Ecto neural progenitor cell (in vitro differentiated cells): ENCODE results near the gene NFAM1.

Experiments used
- DNase-seq: peaks from one replicate; pipeline ENCODE4 v3.0.0-alpha.2; 2018; ENCODE audit warnings: low spot score

NFAM1 gene

DNA sequence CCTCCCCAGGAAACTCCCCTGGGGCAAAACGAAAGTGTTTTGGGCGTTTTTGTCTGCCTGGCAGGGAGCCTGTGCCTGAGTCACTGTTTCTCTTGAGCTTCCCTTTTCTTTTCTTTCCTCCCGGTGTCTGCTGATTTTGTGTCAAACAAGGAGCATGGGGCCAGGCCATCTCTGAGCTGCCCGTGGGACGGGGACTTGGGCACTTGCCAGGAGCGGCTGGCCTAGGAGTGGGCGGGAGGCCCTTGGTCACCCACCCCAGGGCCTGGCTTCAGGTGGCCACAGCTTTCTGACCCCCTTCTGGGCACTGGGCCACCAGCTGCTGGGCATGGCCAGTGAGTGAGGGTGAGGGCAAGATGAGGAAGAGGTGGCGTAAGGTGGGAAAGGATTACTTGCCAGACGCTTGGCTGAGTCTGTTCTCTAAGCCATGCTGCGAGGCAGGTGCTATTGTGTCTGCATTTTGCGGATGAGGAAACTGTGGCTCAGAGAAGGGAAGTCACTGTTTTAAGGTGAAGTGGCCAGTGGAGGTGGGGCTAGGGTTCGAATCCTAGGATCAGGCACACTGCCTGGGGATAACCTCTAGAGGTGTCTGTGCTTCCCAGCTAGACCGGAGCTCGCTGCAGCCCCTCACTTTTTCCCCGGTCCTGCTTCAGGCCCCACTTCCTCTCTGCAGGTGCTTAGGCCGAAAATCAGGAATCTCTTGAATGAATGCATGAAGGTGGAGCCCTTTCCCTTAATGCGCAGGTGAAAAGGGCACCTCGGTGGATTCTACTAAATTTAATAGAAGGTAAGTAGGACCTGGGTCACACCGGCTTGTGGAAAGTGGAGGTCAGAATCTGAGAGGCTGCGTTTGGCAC lies 7.8 kb upstream of the NFAM1 start:
- DNase-seq = no peak

DNA sequence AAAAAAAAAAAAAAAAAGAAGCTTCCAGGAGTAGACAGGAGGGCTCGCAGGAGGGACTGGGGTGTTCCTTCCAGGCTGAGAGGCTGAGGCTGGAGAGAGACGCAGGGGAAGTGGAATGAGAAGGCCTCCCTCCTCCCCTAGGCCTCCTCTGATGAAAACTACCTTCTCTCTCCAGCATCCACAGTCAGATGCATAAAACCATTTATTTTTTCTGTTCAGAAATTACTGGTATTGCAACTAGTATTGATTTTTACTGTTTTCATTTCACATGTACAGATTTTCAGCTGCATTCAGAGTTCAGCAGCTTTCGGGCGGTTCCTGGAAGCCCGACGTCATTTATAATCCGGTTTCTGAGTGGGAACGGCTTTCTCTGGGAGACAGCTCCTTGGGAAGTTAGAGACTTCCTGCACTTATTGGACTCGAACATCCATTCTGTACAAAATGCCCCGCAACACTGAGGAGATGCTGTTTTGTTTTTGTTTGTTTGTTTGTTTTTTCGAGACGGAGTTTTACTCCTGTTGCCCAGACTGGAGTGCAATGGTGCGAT lies 6.9 kb upstream of the NFAM1 start:
- DNase-seq = no peak

DNA sequence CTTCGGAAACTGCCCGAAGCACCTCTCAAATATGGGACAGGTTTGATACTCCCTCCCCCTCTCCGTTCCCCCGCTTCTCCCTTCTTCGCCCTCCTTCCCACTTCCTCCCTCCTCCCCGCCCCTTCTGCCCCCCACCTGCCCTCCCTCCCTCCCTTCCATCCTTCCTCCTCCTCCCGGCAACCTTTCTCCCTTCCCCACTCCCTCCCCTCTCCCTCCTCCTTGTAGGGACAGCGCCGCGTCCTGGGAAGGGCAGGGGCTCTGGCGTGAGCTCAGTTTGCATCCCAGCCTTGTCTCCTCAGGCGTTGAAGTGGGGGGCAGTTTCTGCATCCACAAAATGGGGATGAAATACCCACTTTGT lies 6.1 kb upstream of the NFAM1 start:
- DNase-seq = no peak

DNA sequence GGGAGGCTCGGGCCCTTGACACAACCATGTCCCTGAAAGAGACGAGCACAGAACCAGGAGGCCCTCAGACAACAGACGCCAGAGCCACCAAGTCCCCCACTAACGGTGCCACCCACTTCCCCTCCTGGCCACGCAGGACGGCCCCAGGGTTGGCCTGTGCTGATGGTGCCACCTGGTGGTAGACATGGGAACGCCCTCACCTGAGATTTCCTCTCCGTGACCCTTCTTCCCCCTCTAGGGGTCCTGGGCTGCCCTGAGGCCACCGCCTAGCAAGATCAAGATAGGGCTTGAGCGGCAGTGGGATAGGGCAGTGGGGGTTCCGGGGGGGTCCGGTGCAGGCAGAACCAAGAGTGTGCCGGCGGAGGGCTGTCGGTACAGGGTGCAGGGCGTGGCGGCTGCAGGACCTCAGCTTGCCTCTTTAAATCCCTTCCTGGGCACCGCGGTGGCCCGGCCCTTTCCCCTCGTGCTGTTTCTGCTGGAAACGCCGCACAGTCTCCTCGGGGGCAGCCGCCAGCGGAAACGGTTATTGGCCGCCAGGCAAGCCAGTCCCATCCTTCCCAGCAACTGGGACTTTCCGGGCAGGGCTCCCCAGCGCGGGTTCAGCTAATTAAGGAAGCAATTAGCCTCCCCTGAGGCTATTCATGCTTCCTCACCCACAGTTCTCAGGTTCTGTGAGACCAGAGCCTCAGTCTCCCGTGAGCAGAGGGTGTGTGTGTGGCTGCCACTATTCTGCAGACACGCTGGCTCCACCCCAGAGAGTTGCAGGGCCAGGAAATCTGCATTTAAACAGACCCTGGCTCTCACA lies 5.5 kb upstream of the NFAM1 start:
- DNase-seq = peak; percentile 89

DNA sequence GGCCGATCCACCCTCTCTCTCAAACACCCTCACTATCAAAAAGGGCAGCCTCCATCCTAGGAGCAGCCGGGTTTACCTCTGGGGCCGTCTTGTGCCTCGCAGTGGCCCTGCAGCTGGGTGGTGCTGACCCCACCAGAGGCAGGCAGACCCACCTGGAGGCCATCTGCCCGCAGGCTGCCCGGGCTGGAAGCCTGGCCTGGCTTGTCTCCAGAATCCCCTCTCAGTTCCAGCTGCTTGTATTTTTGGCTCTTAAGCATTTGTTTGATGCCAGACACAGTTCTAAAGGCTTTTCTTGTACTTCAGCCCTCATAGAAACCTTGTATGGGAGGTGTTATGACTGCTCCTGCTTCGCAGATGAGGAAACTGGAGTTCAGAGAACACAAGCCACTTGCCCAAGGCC lies 4.2 kb upstream of the NFAM1 start:
- DNase-seq = no peak

DNA sequence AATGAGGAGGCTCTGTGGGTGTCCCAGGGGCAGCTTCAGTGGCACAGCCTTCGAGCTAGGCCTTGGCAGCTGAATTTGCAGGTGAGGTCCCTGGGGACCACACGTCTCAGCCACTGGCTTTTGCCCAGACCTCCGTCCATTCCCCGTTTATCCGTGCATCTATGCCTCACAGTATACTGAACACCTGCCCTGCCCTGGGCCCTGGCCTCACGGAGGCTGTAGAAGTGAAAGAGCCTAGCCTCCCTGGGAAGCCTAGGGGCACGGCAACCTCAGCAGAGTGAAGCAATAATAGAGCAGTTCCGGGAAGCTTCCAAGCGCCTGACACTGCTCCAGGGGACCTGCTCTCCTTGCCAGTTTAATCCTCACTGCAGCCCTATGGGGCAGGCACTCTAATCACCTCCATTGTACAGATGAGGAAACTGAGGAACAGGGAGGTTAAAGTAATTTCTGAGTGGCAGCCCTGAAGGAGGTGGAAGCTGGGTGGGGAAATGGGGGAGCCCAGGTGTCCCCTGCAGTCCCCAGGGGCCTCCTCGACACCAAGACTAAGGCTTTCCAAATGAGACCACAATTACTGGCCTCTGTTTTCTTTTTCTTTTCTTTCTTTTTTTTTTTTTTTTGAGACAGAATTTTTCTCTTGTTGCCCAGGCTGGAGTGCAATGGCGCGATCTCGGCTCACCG lies 2.7 kb upstream of the NFAM1 start:
- DNase-seq = no peak

DNA sequence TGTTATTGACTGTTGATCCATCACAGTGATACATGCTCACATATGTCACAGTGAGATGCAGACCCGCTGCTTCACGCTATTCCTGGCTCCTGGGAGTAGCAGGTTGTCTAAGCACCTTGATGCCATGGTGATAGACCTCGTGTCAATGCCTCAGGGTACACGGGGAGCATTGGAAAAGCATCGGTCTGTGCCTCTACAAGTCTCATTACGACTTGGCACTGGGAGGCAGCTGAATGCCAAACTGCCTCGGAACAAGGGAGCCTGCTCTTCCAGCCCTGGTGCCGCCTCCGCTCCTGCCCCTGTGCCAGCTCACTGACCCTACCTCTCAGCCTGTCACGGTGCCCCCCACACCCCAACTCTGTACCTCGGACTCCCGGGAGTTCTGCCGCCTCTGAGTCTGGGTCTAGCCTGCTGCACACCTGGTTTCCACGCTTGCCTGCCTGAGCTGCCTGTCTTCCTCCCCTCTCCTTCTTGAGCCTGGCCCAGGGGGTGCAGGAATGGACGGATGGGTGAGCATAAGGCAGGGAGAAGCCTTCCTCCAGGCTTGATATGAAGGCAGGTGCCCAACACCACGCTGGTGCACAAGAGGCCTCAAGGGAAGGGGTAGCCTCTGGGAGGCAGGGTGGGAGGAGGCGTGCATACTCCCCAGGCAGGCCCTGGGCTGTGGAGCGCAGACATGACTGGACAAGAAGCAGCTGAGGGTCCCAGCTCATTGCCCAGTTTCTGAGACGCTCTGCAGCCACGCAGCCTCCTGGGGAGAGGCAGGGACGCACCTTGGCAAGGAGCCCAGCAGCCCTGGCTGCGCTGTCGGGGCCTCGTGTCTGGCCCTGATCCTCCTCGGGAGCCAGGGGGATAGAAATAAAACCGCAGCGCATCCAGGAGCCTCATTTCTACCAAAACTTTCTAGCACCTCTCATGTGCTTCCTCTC lies 1.8 kb upstream of the NFAM1 start:
- no peak for DNase-seq

DNA sequence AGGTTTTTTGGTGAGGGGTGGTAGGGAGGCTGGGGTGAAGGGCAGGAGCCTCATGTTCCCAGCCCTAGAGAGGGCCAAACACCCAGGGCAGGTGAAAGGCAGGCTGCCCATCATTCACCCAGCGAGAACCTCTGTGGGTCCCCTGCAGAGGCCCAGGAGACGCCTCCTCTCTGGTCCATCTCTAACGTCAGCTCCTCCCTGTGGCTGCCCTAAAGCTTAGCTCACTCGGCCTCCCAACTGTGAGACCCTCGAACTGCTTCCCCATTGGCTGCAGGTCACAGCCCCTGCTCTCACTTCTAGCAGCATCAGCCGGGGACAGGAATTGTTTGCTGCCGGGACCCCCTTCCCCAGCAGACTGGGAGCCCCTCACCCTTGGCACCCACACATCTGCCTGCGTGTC lies 615 bp upstream of the NFAM1 start:
- no peak for DNase-seq

DNA sequence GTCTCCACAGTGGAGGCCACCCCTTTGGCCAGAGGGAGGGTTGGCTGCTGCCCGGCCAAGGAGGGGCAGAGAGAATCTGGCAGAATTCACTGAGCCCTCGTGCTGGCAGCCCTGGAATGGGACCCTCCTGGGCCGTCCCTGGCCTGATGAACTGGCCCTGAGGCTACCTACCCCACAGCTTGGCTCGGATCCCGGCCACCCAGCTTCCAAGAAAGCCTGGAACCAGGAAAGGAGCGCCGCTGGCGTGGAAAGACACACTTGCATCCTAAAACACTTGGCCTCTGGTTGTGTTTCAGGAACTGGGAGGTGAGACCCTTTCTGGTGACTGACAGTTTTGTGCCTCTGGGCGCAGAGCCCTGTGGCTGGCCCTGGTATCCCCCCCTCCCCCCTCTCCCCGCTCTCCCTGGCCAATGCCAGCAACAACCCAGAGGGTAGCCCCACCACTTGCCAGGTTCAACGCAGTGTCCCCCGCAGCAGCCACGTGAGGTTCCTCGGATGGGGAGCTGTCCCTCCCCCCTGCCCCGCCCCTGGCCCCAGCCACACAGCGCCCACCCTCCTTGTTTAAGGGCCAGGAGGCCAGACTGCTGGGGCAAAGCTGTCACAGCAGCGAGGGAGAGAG lies 693 bp downstream of the NFAM1 start:
- DNase-seq = no peak

DNA sequence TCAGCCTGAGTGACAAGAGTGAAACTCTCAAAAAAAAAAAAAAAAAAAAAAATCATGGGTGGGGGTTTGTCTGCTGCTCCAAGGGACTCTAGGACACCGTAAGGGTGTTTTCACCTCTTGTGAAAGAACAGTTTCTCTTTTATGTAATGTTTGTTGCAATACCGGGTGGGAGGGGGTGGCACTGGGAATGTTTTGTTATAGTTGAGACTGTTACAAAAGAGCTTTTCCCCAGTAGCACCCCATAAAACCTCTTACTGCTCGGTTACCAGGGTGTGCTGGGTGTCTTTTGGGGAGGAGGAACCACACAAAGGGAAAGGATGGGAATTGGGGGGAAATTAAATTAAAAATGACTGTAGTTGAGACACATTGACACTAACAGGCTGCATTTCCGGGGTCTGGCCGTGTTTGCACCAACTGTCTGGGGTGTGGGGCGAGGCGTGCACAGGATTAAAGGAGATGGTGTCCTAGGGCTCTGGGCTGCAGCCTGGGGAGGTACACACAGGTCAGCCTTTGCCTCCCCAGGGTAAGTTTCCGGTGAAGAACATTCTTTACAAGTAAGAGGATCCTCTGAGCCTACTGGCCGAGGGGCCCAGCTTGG lies 1.6 kb downstream of the NFAM1 start:
- no peak for DNase-seq

DNA sequence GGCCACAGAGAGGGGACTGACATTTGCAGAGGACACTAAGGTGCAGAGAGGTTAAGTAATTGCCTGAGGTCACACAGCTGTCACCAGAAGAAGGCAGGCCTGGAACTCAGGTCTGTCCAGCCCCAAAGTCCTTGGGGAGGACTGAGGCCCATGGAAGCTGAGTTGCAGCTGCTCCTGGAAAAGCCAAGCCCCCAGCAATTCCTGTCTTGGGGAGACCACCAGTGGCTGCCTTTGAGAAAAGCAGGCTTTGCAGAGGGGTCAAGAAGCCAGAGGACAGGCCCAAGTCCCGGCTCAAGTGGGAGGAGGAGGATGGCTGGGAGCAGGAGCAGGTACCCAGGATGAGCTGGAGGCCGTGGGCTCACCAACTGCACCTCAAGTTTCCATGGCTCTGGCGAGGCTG lies 3.4 kb downstream of the NFAM1 start:
- DNase-seq = no peak

DNA sequence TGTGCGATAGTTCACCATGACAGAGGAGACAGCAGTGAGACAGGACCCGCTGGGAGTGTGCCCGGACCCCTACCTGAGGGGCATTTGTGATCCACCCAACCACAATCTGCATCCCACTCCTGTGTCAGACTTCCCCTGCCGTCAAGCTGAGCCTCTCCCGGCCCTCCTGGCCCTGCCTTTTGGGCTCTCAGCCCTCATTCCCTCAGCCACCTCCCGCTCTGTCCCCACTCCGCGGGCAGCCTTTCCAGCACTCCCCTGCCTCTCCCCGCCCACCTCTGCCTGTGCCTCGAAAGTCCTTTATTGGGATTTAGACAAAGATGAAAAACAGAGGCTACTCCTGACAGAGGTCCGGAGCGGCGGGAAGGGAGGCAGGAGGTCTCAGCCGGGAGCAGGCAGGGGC lies 4.2 kb downstream of the NFAM1 start:
- no peak for DNase-seq

DNA sequence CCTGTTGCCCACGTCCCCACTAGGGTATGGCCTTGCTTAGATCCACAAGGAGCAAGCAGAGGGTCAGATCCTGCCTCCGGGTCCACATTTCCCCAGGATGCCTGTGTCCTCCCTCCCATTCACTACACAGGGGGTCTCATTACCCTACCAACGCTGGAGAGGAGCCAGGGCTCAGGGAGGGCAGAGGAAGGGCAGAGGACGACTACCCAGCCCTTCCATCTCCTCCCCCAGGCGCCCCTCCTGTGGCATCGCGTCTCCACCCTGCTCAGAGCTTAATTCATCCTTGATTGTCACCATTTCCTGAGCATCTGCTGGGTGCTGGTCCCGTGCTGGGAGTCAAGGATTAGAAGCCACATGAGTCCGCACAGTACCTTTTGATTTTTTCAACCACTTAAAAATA lies 5.0 kb downstream of the NFAM1 start:
- no peak for DNase-seq

DNA sequence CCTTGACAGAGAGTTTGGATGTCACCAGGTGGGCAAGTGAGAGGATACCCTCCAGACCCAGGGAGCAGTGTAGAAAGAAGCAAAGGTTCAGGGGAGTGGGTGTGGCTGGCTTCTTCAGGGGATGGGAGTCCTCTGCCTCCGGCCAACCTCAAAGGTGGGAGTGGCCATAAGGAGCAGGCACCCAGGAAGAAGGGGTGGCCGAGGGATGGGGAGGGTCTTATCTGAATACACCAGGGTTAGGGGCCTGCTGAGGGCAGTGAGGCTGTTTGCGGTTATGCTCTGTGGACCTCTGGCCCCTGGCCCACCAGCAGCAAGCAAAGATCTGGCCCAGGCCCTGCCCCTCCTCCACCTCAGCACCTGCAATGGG lies 6.2 kb downstream of the NFAM1 start:
- DNase-seq = no peak

DNA sequence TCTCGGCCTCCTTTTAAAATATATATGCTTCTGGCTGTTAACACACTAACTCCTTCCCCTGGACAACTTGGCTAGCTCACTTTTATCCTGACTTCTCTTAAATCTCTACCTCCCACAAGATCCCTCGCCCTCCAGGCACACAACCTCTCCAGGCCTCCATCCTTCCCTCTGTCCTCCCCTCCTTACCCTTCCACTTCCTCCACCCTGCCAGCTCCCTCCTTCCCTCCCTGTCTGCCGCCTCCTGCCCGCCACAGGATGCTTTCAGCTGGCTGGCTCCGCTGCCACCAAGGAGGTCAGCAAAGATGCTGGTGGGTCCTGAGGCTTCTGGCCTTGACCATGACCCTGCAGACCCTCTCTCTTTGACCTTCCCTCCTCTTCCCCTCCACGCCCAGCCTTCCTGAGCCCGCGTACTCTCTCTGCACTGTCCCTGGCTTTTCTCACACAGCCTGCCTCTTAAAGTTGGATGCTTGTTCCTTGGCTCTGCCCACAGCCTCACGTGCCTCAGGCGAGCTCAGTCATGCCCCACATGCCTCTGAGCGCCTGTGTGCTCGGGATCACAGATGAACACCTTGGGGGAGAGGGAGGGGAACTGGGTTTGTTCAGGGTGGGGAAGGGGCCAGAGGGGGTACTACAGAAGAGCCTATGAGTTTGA lies 6.7 kb downstream of the NFAM1 start:
- DNase-seq = peak; percentile 43

DNA sequence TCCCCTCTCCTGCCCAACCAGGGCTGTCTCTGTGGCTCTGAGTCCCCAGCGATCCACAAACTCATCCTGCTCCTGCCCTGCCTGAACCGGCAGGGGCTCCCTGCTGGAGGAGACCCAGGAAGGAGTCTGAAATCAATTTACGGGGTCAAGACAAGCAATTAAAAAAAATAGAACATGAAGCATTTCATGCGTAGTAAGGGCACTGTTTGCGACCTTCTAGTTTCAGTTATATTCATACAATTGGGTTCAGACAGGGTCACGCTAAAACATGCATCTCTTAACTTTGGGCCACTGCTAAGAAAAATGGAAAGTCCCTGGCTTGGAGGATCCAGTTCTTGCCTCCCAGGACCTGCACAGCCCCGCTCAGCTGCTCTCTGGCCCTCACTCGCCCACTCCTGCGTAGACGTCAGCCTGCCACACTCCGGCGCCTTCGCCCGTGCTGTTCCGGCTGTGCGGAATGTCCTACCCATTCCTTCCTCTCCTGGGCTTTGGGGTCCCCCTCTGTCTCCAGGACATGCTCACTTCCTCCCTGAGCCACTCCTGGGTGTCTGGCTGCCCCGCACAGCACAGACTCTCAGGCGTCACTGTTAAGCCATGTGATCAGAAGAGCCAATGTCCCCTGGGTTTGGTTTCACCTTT lies 12.8 kb downstream of the NFAM1 start:
- DNase-seq = peak; percentile 48

DNA sequence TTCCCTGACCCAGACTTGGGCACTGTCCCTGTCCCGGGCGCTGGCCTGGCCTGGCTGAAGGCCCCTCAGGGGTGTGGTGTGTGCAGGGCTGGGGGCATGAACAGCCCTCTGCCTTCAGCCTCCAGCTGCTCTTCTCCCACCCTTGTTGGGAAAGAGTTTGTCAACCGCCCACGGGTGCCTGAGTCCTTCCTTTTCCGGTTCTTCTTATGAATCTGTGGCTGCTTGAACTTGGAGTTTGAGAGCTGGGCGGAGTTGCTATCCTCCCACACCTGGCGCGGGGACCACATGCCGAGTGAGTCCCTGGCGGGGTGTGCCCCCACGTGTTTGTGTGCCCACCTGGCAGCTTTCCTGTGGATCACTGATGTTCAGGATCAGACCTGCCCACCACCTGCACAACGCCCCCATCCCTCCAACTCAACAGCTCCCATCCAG lies 13.4 kb downstream of the NFAM1 start:
- peak; percentile 46 for DNase-seq

DNA sequence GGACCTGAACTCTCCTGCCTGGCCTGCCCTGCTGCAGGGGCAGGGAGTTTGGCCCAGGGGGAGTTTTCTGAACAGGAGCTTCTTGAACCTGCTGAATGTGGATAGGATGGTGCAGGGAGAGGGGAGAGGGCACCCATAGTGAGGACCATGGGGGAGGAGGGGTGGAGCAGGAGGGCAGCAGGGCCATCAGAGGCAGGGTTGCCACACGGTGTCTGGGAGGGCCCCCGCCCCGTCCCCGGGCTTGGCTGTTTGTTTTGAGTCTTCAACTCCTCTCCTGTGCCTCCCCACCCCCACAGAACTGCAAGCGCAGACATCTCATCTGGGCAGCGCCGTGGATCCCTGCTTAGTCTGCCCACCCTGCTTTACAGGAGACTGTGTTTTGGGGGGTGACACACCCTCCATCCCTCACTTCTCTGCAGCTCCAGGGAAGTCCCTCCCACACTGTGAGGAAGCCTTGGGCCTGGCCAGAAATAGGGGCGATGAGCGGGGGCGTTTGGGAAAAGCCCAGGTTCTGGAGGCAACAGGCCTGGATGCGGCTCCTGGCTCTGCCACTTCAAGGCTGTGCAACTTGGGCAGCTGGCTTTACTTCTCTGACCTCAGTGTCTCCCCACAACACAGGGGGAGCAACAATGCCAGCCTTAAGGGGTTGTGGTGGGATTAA lies 14.4 kb downstream of the NFAM1 start:
- DNase-seq = no peak

DNA sequence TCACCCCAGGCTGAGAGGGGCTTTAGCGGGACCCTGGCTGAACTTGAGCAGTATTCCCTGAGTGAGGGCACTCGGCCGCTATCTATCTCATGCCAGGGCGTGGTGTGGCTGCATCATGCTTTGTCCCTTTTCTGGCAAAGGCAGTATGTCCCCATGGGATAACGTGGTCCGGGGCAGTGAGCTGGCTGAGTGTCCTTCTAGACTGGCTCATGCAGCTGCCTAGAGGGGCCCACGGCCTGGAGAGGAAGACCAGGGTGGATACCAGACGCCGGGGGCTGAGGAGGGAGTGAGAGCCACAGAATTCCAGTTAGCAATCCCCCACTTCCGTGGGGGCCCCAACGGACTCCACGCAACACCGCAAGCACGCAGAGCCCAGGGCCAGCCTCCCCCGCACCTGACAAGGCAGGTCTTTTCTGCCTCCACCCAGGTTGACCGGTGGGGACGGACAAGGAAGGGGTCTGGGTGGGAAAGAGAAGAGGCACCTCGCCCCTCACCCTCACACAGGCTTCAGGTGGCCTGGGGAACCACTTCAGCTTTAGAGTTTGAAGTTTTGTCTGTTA lies 15.5 kb downstream of the NFAM1 start:
- no peak for DNase-seq
